ENCODE results near the gene AMER1.

AMER1 gene

DNA sequence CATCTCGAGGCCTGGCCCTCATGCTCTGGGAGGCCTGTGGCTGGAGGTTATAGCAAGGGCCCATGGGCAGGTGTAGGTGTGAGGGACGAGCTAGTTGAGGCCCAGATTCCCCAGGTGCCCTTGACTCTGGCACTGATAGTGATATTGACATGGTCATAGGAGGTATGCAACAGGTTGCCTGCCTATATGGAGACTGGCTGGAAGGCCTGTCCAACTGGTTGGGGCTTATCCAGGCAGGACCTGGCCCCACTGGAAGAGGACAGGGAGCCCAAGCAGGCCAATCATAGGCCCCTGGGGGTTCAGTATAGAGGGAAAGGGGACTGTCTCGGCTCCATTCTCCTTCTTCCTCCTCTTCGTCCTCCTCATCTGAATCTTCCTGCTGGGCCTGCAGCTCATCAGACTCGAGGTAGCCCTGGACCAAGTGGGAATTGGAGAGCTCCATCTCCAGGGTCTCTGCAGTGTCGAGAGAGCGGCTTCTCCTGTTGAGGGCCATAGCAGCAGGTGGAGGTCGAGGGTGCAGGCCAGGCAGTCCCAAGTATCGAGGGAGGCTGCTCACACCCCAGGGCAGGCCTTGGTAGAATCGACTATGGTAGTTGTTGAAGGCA, 15.3 kb downstream of the AMER1 start:
- H3K27me3 ChIP-seq (replicated peaks; ENCODE audit: control insufficient read depth, insufficient read depth, low read length): no peaks in the 10 kb centered on the region
- TF ChIP-seq, protein P1, sequence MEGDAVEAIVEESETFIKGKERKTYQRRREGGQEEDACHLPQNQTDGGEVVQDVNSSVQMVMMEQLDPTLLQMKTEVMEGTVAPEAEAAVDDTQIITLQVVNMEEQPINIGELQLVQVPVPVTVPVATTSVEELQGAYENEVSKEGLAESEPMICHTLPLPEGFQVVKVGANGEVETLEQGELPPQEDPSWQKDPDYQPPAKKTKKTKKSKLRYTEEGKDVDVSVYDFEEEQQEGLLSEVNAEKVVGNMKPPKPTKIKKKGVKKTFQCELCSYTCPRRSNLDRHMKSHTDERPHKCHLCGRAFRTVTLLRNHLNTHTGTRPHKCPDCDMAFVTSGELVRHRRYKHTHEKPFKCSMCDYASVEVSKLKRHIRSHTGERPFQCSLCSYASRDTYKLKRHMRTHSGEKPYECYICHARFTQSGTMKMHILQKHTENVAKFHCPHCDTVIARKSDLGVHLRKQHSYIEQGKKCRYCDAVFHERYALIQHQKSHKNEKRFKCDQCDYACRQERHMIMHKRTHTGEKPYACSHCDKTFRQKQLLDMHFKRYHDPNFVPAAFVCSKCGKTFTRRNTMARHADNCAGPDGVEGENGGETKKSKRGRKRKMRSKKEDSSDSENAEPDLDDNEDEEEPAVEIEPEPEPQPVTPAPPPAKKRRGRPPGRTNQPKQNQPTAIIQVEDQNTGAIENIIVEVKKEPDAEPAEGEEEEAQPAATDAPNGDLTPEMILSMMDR (IDR thresholded peaks at IDR 0.05; ENCODE audit: insufficient read depth, low read length, poor library complexity, severe bottlenecking): no peak
- H3K36me3 ChIP-seq (ENCODE audit: control insufficient read depth, insufficient read depth, low read length): no peaks in the 10 kb centered on the region; the same call in 1 of the 2 replicates
- no peak overlapping the region for H3K4me3 ChIP-seq (replicated peaks; ENCODE audit: low read depth, low read length)
- DNase-seq (ENCODE audit: extremely low read depth, insufficient read length): no peak

DNA sequence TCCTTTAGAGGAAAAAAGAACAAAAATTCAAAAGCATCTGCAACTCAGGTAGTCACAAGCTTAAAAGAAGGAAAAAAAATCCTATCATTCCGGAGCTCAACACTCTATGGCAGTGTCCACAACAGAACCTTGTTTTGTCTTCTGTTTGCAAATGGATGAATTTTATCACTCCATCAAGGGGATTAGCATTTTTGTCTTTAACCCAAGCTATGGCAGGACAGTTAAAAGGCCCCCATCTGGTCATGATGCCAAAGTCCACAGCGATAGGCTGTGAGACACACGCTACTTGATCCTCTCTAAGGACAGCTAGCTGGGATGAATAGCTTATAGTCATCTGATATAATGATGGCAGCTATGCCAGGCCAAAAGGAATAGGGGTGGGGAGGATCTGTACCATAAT, 16.6 kb downstream of the AMER1 start:
- H3K36me3 ChIP-seq (ENCODE audit: control insufficient read depth, insufficient read depth, low read length): no peaks in the 10 kb centered on the region; the same call in 1 of the 2 replicates
- no peak for DNase-seq (ENCODE audit: extremely low read depth, insufficient read length)
- no peak overlapping the region for H3K4me3 ChIP-seq (replicated peaks; ENCODE audit: low read depth, low read length)
- no peaks in the 10 kb centered on the region for H3K27me3 ChIP-seq (replicated peaks; ENCODE audit: control insufficient read depth, insufficient read depth, low read length)
- TF ChIP-seq, protein P1 (IDR thresholded peaks at IDR 0.05; ENCODE audit: insufficient read depth, low read length, poor library complexity, severe bottlenecking): no peak

DNA sequence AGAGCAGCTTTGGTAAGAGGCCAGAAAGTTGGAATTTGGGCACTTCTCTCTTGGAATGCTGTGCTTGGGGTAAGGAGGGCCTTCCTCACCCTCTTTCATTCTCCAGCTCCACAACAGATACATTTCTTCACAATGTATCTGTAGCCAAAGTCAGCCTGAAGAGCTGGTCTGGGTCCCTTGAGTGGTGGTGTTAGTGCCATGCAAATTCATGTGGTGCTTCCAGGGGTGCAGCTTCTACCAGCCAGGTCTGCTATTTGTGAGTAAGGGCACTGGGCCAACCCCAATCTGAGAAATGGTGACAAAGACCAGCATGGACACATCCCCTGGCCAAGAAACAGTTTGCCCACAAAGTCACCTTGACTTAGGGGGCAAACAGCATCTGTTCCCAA, 17.8 kb downstream of the AMER1 start:
- TF ChIP-seq, protein P1 (IDR thresholded peaks at IDR 0.05; ENCODE audit: insufficient read depth, low read length, poor library complexity, severe bottlenecking): no peak
- DNase-seq (ENCODE audit: extremely low read depth, insufficient read length): no peak
- H3K36me3 ChIP-seq (ENCODE audit: control insufficient read depth, insufficient read depth, low read length): no peaks in the 10 kb centered on the region; the same call in 1 of the 2 replicates
- H3K27me3 ChIP-seq (replicated peaks; ENCODE audit: control insufficient read depth, insufficient read depth, low read length): no peaks in the 10 kb centered on the region
- H3K4me3 ChIP-seq (replicated peaks; ENCODE audit: low read depth, low read length): no peak overlapping the region

DNA sequence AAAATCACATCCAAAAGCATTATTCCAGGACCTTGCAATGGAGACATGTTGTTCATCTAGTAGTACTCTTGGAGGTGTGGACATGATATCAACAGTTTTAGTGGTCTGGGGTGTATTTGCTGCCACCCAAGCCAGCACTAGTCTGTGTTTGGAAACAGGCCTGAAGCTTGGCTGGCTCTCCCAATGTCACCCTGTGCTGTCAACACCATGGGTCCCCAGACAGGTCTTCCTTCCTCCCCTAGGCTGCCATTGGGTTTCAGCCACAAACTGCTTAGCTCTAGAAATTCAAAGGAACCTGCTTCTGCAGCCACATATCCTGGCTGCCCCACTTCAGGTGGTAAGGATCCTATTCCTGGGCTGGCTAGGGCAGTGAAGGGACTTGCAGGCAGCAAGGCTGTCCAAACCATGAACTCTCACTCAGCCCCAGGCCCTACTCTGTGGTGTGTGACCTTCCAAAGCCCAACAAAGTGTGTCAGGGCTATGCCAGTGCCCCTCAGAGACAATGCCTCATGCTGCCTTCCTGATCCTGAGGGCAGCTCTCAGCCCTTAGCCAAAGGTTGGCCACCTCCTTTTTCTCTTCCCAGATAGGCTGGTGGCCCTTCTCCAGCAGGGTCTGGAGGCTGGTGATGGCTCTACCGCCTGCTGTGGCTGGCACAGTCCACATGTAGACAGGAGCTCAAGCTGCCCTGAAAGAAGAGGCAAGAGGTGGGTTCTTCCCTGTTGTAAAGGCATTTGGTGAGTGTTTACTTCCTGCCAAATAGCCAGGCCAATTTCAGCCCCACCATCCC, 18.3 kb downstream of the AMER1 start:
- TF ChIP-seq, protein P1 (IDR thresholded peaks at IDR 0.05; ENCODE audit: insufficient read depth, low read length, poor library complexity, severe bottlenecking): no peak
- Histone ChIP-seq H3K4me3 (replicated peaks; ENCODE audit: low read depth, low read length) (no peak overlapping the region), H3K27me3 (replicated peaks; ENCODE audit: control insufficient read depth, insufficient read depth, low read length) (no peaks in the 10 kb centered on the region), H3K36me3 (ENCODE audit: control insufficient read depth, insufficient read depth, low read length) (no peaks in the 10 kb centered on the region)
- DNase-seq (ENCODE audit: extremely low read depth, insufficient read length): no peak

DNA sequence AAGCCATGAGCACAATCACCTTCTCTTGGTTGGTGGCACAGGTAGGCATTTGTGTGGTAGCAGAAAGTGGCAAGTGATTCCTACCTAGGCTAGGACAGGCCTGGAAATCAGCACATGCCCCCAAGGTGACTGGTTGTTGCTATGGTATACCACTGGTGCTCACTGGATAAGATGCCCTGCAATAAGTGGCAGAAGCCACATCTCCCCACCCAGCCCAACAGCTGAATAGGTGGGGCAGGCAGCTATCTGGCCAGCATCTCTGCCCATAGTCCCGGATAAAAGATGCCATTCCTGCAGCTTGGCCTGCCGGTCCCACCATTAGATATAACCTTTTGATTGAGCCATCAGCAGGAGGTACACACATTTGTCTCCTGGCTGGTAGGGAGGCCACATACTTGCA, 21.1 kb downstream of the AMER1 start:
- Histone ChIP-seq H3K27me3 (replicated peaks; ENCODE audit: control insufficient read depth, insufficient read depth, low read length) (no peaks in the 10 kb centered on the region), H3K4me3 (replicated peaks; ENCODE audit: low read depth, low read length) (no peak overlapping the region), H3K36me3 (ENCODE audit: control insufficient read depth, insufficient read depth, low read length) (no peaks in the 10 kb centered on the region)
- no peak for DNase-seq (ENCODE audit: extremely low read depth, insufficient read length)
- TF ChIP-seq, protein P1 (IDR thresholded peaks at IDR 0.05; ENCODE audit: insufficient read depth, low read length, poor library complexity, severe bottlenecking): no peak
